ENCODE results near the gene GDF2.

Gene GDF2

GRCh38 chr10:47376522-47377220, 54.4 kb downstream of the GDF2 start:
- POLR2A ChIA-PET, result no interaction called here
- no peak for DNase-seq (ENCODE audit: extremely low spot score)
- no peak for TF ChIP-seq CTCF (IDR thresholded peaks at IDR 0.05; ENCODE audit: control extremely low read depth, extremely low read depth, low read depth, missing control alignments)
- CTCF ChIA-PET, result no interaction called here
